ENCODE results near the gene STK24. TPM values are rescaled to one million over a fixed set of nuclear protein-coding genes. Genes with fewer than 3 reads are reported as not detected.
A peak's percentile ranks its signal among the peaks of the same experiment; 100 is the strongest.

STK24 gene
- total RNA-seq, 4 donors from 2014 or later = 55.3 to 96.3 (median 83.9) TPM

GRCh38 chr13:98581381-98581780 is 4.5 kb upstream of the STK24 start:
- no peak for TF ChIP-seq CTCF (IDR thresholded peaks at IDR 0.05)
- ATAC-seq (ENCODE audit: low FRiP score) = no peak

GRCh38 chr13:98580420-98580819 is 3.5 kb upstream of the STK24 start:
- DNase-seq (ENCODE audit: low spot score) (no peak), ATAC-seq (ENCODE audit: low FRiP score) (no peak)
- no peak for TF ChIP-seq CTCF (IDR thresholded peaks at IDR 0.05)

More at GRCh38 chr13:98581381-98581780, 4.5 kb upstream of the STK24 start:
- DNase-seq (ENCODE audit: low spot score) = no peak

GRCh38 chr13:98577836-98578285 is 954 bp upstream of the STK24 start:
- ATAC-seq (ENCODE audit: low FRiP score) (no peak), DNase-seq (ENCODE audit: low spot score) (no peak)
- no peak for TF ChIP-seq CTCF (IDR thresholded peaks at IDR 0.05)

- ATAC-seq (ENCODE audit: low FRiP score) (peak; percentile 58), DNase-seq (ENCODE audit: low spot score) (no peak)
- no peak for TF ChIP-seq CTCF (IDR thresholded peaks at IDR 0.05)
Measured at GRCh38 chr13:98576200-98576945, 534 bp downstream of the STK24 start.

GRCh38 chr13:98575904-98576199 is 1.1 kb downstream of the STK24 start:
- DNase-seq (ENCODE audit: low spot score) (no peak), ATAC-seq (ENCODE audit: low FRiP score) (no peak)
- no peak for TF ChIP-seq CTCF (IDR thresholded peaks at IDR 0.05)

- no peak for TF ChIP-seq CTCF (IDR thresholded peaks at IDR 0.05)
- DNase-seq (ENCODE audit: low spot score) (no peak), ATAC-seq (ENCODE audit: low FRiP score) (no peak)
Measured at GRCh38 chr13:98575009-98575903, 1.7 kb downstream of the STK24 start.
